GM12878 (cell line): ENCODE measurements around the gene NHLRC4. TPM values are rescaled to one million over a fixed set of nuclear protein-coding genes. Genes with fewer than 3 reads are reported as not detected.

Source experiments
- CBX3 ChIP-seq: fragments of 200-600 bp; sonication (generic); IDR thresholded peaks from 2 replicates; pipeline ENCODE4 v1.6.1; 2016; ENCODE audit warnings: low read depth, borderline replicate concordance
- CEBPB ChIP-seq, 2 experiments: fragments of 150-350 bp in 1 of 2; IDR thresholded peaks; 2 replicates each; pipeline ENCODE4 v1.6.1; 2012 to 2014; ENCODE audit warnings: low read depth in 2 of 2, low read length in 2 of 2, borderline replicate concordance in 1 of 2, inconsistent platforms in 1 of 2
- CREM ChIP-seq: IDR thresholded peaks from 2 replicates; pipeline ENCODE4 v1.6.1; 2014; ENCODE audit warnings: antibody characterized with exemption, low read depth
- KDM1A ChIP-seq: fragments of 200-600 bp; sonication (generic); IDR thresholded peaks from 2 replicates; pipeline ENCODE4 v1.6.1; 2016; ENCODE audit warnings: borderline replicate concordance
- RUNX3 ChIP-seq: IDR thresholded peaks from 2 replicates; pipeline ENCODE4 v1.6.1; 2012; ENCODE audit warnings: low read length, inconsistent platforms
- TARDBP ChIP-seq: IDR thresholded peaks from 2 replicates; pipeline ENCODE4 v1.6.1; 2016; ENCODE audit warnings: borderline replicate concordance
- ZNF274 ChIP-seq: IDR thresholded peaks from one replicate; pipeline ENCODE4 v1.8.0; 2011; ENCODE audit not compliant: insufficient read length, insufficient read depth
- polyA plus RNA-seq, 11 experiments: library from polyadenylated mRNA; depleted of rRNA in 4 of 11; unstranded in 6 of 11; stranded (reverse) in 5 of 11; fragments of >200 nt; fragmentation: Nextera tagmentation in 4 of 11; fragmentation: Illumina TruSeq in 1 of 11; extraction: Ambion mirVana in 4 of 11; extraction: Trizol in 1 of 11; gene quantifications; 1 replicate in 1 of 11; 2 replicates in 10 of 11; pipeline versions ENCODE4 v1.2.1 to v1.2.3, GENCODE V29; 2011 to 2016; ENCODE audit warnings: inconsistent platforms in 2 of 11, missing spikeins in 2 of 11, low read depth in 1 of 11
- total RNA-seq, 4 experiments: library from RNA; depleted of rRNA in 3 of 4; stranded (reverse); fragments of >200 nt in 3 of 4; fragmentation: Illumina TruSeq in 1 of 4; extraction: Trizol in 1 of 4; gene quantifications; 2 replicates each; pipeline versions ENCODE4 v1.2.1 to v1.2.3, GENCODE V29; 2013 to 2021
- TF ChIP-seq, protein P1 (sequence below): fragments of 450-650 bp; formaldehyde crosslinking; IDR thresholded peaks from 2 replicates; pipeline ENCODE4 v1.4.0; 2022; ENCODE audit warnings: mild to moderate bottlenecking, moderate library complexity
- TF ChIP-seq, protein P2 (sequence below): fragments of 450-650 bp; IDR thresholded peaks from 2 replicates; pipeline ENCODE4 v1.6.1; 2016; ENCODE audit warnings: mild to moderate bottlenecking, moderate library complexity, borderline replicate concordance
- TF ChIP-seq, protein P3 (sequence below): fragments of 150-350 bp; IDR thresholded peaks from 2 replicates; pipeline ENCODE4 v1.6.1; 2014; ENCODE audit warnings: mild to moderate bottlenecking, low read depth, low read length

NHLRC4 gene
- total and polyA plus RNA-seq, 10 of the 15 experiments (the other 5 are each of a cell fraction or from before 2014, with no cell fraction given), result 0.07 to 1.1 (median 0.57) TPM; not detected in 3

DNA sequence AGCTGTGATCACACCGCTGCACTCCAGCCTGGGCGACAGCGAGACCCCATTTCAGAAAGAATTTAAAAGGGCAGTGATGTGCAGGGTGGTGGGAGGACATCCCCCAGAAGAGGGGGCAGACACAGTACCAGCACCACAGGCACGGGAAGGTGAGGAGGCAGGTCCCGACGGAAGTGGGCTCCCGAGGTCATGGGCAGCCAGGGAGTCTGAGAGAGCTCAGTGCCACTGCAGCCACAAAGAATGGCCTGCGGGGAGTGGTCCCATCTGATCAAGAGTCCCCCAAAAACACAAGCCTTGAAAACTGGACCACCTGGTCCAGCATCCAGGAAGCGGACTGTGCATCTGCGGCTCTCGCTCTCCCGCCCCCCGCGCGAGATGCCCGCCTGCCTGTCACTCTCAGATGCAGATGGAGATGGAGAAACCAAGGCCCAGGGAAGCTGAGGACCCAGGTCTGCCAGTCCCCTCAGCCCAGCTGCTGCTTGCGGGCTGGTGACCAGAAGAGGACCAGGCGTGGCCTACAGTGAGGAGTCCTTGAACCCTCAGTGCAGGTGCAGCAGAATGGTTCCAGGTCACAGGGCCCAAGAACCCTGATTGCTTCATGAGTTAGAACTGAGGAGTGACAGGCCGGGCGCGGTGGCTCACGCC is 43.6 kb upstream of the NHLRC4 start (continued):
- TF ChIP-seq CEBPB (IDR thresholded peaks at IDR 0.05; ENCODE audit: borderline replicate concordance in 1 of 2, low read depth in 2 of 2, low read length in 2 of 2) (no peak), RUNX3 (no peak), CBX3 (no peak), KDM1A (no peak), ZNF274 (no peak), CREM (no peak), TARDBP (no peak)
- TF ChIP-seq, protein P1, sequence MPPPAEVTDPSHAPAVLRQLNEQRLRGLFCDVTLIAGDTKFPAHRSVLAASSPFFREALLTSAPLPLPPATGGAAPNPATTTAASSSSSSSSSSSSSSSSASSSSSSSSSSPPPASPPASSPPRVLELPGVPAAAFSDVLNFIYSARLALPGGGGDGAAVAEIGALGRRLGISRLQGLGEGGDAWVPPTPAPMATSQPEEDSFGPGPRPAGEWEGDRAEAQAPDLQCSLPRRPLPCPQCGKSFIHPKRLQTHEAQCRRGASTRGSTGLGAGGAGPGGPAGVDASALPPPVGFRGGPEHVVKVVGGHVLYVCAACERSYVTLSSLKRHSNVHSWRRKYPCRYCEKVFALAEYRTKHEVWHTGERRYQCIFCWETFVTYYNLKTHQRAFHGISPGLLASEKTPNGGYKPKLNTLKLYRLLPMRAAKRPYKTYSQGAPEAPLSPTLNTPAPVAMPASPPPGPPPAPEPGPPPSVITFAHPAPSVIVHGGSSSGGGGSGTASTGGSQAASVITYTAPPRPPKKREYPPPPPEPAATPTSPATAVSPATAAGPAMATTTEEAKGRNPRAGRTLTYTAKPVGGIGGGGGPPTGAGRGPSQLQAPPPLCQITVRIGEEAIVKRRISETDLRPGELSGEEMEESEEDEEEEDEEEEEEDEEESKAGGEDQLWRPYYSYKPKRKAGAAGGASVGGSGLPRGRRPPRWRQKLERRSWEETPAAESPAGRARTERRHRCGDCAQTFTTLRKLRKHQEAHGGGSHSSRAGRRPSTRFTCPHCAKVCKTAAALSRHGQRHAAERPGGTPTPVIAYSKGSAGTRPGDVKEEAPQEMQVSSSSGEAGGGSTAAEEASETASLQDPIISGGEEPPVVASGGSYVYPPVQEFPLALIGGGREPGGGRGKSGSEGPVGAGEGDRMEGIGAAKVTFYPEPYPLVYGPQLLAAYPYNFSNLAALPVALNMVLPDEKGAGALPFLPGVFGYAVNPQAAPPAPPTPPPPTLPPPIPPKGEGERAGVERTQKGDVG (CRISPR knock-in tag), result no peak
- TF ChIP-seq, protein P2, sequence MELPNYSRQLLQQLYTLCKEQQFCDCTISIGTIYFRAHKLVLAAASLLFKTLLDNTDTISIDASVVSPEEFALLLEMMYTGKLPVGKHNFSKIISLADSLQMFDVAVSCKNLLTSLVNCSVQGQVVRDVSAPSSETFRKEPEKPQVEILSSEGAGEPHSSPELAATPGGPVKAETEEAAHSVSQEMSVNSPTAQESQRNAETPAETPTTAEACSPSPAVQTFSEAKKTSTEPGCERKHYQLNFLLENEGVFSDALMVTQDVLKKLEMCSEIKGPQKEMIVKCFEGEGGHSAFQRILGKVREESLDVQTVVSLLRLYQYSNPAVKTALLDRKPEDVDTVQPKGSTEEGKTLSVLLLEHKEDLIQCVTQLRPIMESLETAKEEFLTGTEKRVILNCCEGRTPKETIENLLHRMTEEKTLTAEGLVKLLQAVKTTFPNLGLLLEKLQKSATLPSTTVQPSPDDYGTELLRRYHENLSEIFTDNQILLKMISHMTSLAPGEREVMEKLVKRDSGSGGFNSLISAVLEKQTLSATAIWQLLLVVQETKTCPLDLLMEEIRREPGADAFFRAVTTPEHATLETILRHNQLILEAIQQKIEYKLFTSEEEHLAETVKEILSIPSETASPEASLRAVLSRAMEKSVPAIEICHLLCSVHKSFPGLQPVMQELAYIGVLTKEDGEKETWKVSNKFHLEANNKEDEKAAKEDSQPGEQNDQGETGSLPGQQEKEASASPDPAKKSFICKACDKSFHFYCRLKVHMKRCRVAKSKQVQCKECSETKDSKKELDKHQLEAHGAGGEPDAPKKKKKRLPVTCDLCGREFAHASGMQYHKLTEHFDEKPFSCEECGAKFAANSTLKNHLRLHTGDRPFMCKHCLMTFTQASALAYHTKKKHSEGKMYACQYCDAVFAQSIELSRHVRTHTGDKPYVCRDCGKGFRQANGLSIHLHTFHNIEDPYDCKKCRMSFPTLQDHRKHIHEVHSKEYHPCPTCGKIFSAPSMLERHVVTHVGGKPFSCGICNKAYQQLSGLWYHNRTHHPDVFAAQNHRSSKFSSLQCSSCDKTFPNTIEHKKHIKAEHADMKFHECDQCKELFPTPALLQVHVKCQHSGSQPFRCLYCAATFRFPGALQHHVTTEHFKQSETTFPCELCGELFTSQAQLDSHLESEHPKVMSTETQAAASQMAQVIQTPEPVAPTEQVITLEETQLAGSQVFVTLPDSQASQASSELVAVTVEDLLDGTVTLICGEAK, result no peak
- TF ChIP-seq, protein P3, sequence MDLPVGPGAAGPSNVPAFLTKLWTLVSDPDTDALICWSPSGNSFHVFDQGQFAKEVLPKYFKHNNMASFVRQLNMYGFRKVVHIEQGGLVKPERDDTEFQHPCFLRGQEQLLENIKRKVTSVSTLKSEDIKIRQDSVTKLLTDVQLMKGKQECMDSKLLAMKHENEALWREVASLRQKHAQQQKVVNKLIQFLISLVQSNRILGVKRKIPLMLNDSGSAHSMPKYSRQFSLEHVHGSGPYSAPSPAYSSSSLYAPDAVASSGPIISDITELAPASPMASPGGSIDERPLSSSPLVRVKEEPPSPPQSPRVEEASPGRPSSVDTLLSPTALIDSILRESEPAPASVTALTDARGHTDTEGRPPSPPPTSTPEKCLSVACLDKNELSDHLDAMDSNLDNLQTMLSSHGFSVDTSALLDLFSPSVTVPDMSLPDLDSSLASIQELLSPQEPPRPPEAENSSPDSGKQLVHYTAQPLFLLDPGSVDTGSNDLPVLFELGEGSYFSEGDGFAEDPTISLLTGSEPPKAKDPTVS, result no peak
- TF ChIP-seq, all 136 proteins: peak for 0
